GM18907 (cell line): ENCODE data around the gene TACC2.

Experiments used
- ATAC-seq: cut with Tn5 transposase; IDR thresholded peaks from one replicate; pipeline ENCODE4 v1.9.1; 2021; ENCODE audit warnings: mild to moderate bottlenecking, moderate library complexity; ENCODE audit not compliant: unreplicated experiment

The TACC2 gene

GRCh38 chr10:122243550-122243949 is 254.6 kb downstream of the TACC2 start:
- ATAC-seq = no peak

- no peak for ATAC-seq
These were observed 255.3 kb downstream of the TACC2 start for GRCh38 chr10:122244001-122244975.

GRCh38 chr10:122245136-122245535 is 256.2 kb downstream of the TACC2 start:
- ATAC-seq = no peak

- no peak for ATAC-seq
These were observed 256.9 kb downstream of the TACC2 start for GRCh38 chr10:122245897-122246296.

GRCh38 chr10:122246830-122247520 is 258.0 kb downstream of the TACC2 start:
- ATAC-seq = no peak

GRCh38 chr10:122248356-122249302 is 259.7 kb downstream of the TACC2 start:
- ATAC-seq = no peak

- no peak for ATAC-seq
These were observed 260.4 kb downstream of the TACC2 start for GRCh38 chr10:122249303-122249850.

- ATAC-seq = no peak
These were observed 261.2 kb downstream of the TACC2 start for GRCh38 chr10:122249991-122250750.

- no peak for ATAC-seq
These were observed 262.7 kb downstream of the TACC2 start for GRCh38 chr10:122251459-122252255.

GRCh38 chr10:122252805-122253204 is 263.8 kb downstream of the TACC2 start:
- no peak for ATAC-seq

- no peak for ATAC-seq
These were observed 264.6 kb downstream of the TACC2 start for GRCh38 chr10:122253605-122254004.

GRCh38 chr10:122254831-122255230 is 265.9 kb downstream of the TACC2 start:
- no peak for ATAC-seq

- no peak for ATAC-seq
These were observed 266.7 kb downstream of the TACC2 start for GRCh38 chr10:122255509-122256301.

- no peak for ATAC-seq
These were observed 268.1 kb downstream of the TACC2 start for GRCh38 chr10:122257041-122257440.

GRCh38 chr10:122258136-122259074 is 269.4 kb downstream of the TACC2 start:
- no peak for ATAC-seq

- ATAC-seq = no peak
These were observed 270.1 kb downstream of the TACC2 start for GRCh38 chr10:122259075-122259466.

- no peak for ATAC-seq
These were observed 272.6 kb downstream of the TACC2 start for GRCh38 chr10:122261584-122261983.
